Mesenchymal stem cell (in vitro differentiated cells and primary cell): Measurements from ENCODE around the gene KIAA1191.

Experiments used
- DNase-seq: peaks from one replicate; pipeline ENCODE4 v3.0.0-alpha.2; 2013
- H2AFZ ChIP-seq: one replicate; pipeline ENCODE4 v1.6.1; 2013; ENCODE audit warnings: low read depth, mild to moderate bottlenecking, control low read depth, inconsistent platforms, low read length, moderate library complexity
- H2AK5ac ChIP-seq: 2 replicates; pipeline ENCODE4 v1.6.1; 2013; ENCODE audit warnings: low read length, moderate library complexity, mild to moderate bottlenecking, inconsistent platforms; ENCODE audit not compliant: severe bottlenecking
- H2BK120ac ChIP-seq: one replicate; pipeline ENCODE4 v1.6.1; 2013; ENCODE audit warnings: low read depth, mild to moderate bottlenecking, inconsistent platforms, low read length, moderate library complexity
- H2BK12ac ChIP-seq, 2 experiments: one replicate each; pipeline ENCODE4 v1.6.1; 2013; ENCODE audit warnings: inconsistent platforms in 2 of 2, low read length in 2 of 2, mild to moderate bottlenecking in 2 of 2, moderate library complexity in 2 of 2, control low read depth in 1 of 2
- H2BK15ac ChIP-seq: one replicate; pipeline ENCODE4 v1.6.1; 2013; ENCODE audit warnings: mild to moderate bottlenecking, low read depth, inconsistent platforms; ENCODE audit not compliant: poor library complexity, severe bottlenecking
- H2BK5ac ChIP-seq: 2 replicates; pipeline ENCODE4 v1.6.1; 2013; ENCODE audit warnings: low read depth, mild to moderate bottlenecking, low read length, control low read depth, inconsistent platforms; ENCODE audit not compliant: poor library complexity, severe bottlenecking
- H3K14ac ChIP-seq, 2 experiments: one replicate each; pipeline ENCODE4 v1.6.1; 2013; ENCODE audit warnings: inconsistent platforms in 2 of 2, low read length in 2 of 2, control low read depth in 1 of 2, mild to moderate bottlenecking in 1 of 2, moderate library complexity in 1 of 2
- H3K18ac ChIP-seq, 2 experiments: one replicate each; pipeline ENCODE4 v1.6.1; 2013; ENCODE audit warnings: inconsistent platforms in 2 of 2, low read length in 2 of 2, control low read depth in 1 of 2, low read depth in 1 of 2, mild to moderate bottlenecking in 1 of 2
- H3K23ac ChIP-seq, 2 experiments: one replicate each; pipeline ENCODE4 v1.6.1; 2013; ENCODE audit warnings: inconsistent platforms in 2 of 2, low read length in 2 of 2, mild to moderate bottlenecking in 2 of 2, moderate library complexity in 2 of 2, control low read depth in 1 of 2
- H3K27ac ChIP-seq: 2 replicates; pipeline ENCODE4 v1.5.1; 2013; ENCODE audit warnings: mild to moderate bottlenecking, moderate library complexity, low read length, control low read depth, inconsistent platforms; ENCODE audit not compliant: poor library complexity, severe bottlenecking
- H3K27me3 ChIP-seq, 2 experiments: 2 replicates each; pipeline versions ENCODE4 v1.6.1 to v1.7.0; 2013; ENCODE audit warnings: low read length in 2 of 2, mild to moderate bottlenecking in 2 of 2, moderate library complexity in 2 of 2, control low read depth in 1 of 2, inconsistent platforms in 1 of 2; ENCODE audit not compliant: control insufficient read depth in 1 of 2, insufficient read depth in 1 of 2
- H3K36me3 ChIP-seq, 2 experiments: 2 replicates each; pipeline versions ENCODE4 v1.6.1 to v1.7.0; 2013; ENCODE audit warnings: low read length in 2 of 2, control low read depth in 1 of 2, inconsistent platforms in 1 of 2, low read depth in 1 of 2, mild to moderate bottlenecking in 1 of 2; ENCODE audit not compliant: insufficient read depth in 2 of 2, control insufficient read depth in 1 of 2
- H3K4ac ChIP-seq, 2 experiments: one replicate each; pipeline ENCODE4 v1.6.1; 2013; ENCODE audit warnings: inconsistent platforms in 2 of 2, low read length in 2 of 2, mild to moderate bottlenecking in 2 of 2, moderate library complexity in 2 of 2, control low read depth in 1 of 2, low read depth in 1 of 2
- H3K4me1 ChIP-seq: 2 replicates; pipeline ENCODE4 v1.6.1; 2013; ENCODE audit warnings: low read depth, low read length, control low read depth; ENCODE audit not compliant: control insufficient read depth, insufficient read depth
- H3K4me2 ChIP-seq: 2 replicates; pipeline ENCODE4 v1.6.1; 2013; ENCODE audit warnings: low read length, mild to moderate bottlenecking, inconsistent platforms; ENCODE audit not compliant: poor library complexity, severe bottlenecking
- H3K4me3 ChIP-seq, 2 experiments: 2 replicates each; pipeline versions ENCODE4 v1.5.1 to v1.7.0; 2013; ENCODE audit warnings: low read length in 2 of 2, mild to moderate bottlenecking in 2 of 2, control low read depth in 1 of 2, low read depth in 1 of 2; ENCODE audit not compliant: insufficient read depth in 1 of 2
- H3K79me1 ChIP-seq: replicated peaks from 2 replicates; pipeline ENCODE4 v1.6.1; 2013; ENCODE audit warnings: mild to moderate bottlenecking, control low read depth, low read length, inconsistent platforms; ENCODE audit not compliant: poor library complexity, severe bottlenecking
- H3K9ac ChIP-seq: 2 replicates; pipeline ENCODE4 v1.7.0; 2013; ENCODE audit warnings: mild to moderate bottlenecking, low read length, moderate library complexity
- H3K9me3 ChIP-seq: 2 replicates; pipeline ENCODE4 v1.7.0; 2013; ENCODE audit warnings: mild to moderate bottlenecking, low read length; ENCODE audit not compliant: control insufficient read depth
- H4K8ac ChIP-seq: one replicate; pipeline ENCODE4 v1.6.1; 2013; ENCODE audit warnings: inconsistent platforms, mild to moderate bottlenecking, low read length, moderate library complexity
- H4K91ac ChIP-seq: one replicate; pipeline ENCODE4 v1.6.1; 2013; ENCODE audit warnings: mild to moderate bottlenecking, low read length, inconsistent platforms
- WGBS: methylation state at CpG from one replicate; pipeline ENCODE4 v1.1.7; 2013; ENCODE audit warnings: mixed read lengths; 5-methylcytosine and 5-hydroxymethylcytosine counted together

Gene KIAA1191

DNA sequence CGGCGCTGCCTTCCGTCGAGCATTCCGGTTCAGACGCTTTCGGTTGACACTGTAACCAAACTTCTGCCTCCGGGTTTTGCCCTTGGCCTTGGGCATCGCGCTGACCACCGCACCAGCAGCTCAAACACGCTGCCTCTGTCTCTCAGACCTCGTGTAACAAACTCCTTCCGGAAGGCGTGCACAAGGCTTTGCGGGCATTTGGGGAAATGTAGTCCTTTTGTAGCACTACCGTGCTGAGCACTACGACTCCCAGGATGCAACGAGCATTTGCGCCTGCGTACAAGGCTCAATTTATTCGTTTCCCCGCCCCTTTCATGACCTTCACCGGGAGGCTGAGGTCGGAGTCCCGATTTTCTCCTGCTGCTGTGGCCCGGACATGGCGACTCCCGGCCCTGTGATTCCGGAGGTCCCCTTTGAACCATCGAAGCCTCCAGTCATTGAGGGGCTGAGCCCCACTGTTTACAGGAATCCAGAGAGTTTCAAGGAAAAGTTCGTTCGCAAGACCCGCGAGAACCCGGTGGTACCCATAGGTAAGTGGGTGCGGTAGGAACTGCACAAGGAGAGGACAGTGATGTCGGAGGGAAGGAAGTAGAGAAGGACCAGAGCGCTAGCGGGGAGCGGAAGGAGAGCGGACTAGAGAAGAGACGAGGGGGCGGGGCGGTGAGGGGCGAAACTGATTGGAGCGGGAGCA lies 27.0 kb upstream of the KIAA1191 start, which contains the start of the genes HIGD2A and NOP16:
HIGD2A (plus strand) TSS at position 308 of the 691 bp plus-strand sequence; CDS start at position 377, 69 bp downstream.
NOP16 (minus strand) TSS at position 155 of the 691 bp plus-strand sequence; CDS start at position 96, 59 bp downstream.
- peak; percentile 99 for DNase-seq
- Histone ChIP-seq H3K4me2 (peak within 1 kb of the TSS; percentile 86), H2BK12ac (peak within 1 kb of the TSS; percentile 1 to 11), H2BK5ac (peak within 1 kb of the TSS; percentile 79), H3K23ac (peak within 1 kb of the TSS in 1 of 2 experiments; percentile 87), H3K18ac (peak within 1 kb of the TSS; percentile 90 to 94), H2AK5ac (no peak within 1 kb of the TSS), H2BK15ac (peak within 1 kb of the TSS; percentile 68), H3K36me3 (peaks cover 54 to 63% of the 10 kb centered on the region in 2 experiments), H3K9ac (peak within 1 kb of the TSS; percentile 94), H2BK120ac (peak within 1 kb of the TSS; percentile 82), H3K4ac (peak within 1 kb of the TSS; percentile 77), H4K91ac (peak within 1 kb of the TSS; percentile 92), H3K9me3 (no peaks in the 10 kb centered on the region), H3K4me1 (peaks cover 5% of the 10 kb centered on the region), H4K8ac (peak within 1 kb of the TSS; percentile 95), H3K27ac (peak within 1 kb of the TSS; percentile 99), H3K79me1 (peaks cover 37% of the 10 kb centered on the region), H2AFZ (peak within 1 kb of the TSS; percentile 83), H3K14ac (peak within 1 kb of the TSS in 1 of 2 experiments; percentile 73), H3K4me3 (peak within 1 kb of the TSS; percentile 84 to 98), H3K27me3 (no peaks in the 10 kb centered on the region)
- under 1% methylated on average over 47 of the region's 47 CpGs for WGBS

DNA sequence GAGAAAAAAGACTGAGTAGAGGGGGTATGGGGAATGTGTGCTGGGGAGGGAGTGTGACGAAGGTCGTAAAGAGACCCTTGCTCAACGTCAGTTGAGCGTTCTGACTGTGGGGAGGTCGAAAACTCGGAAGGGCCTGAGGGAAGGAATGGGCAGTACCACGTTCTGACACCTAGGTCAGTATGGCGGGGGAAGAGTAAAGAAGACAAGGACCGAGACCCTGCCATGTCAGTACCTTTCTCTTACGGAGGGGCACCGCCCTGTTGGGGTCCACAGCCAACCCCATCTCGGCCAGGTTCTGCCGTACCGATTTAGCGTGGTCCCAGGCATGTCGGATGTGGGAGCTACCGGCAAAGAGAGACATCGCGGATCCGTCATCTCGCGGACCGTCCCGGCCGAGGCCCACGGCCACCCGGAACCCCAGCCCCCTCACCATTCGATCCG lies 26.5 kb upstream of the KIAA1191 start:
- Histone ChIP-seq H3K27ac (peak overlapping the region; percentile 16), H2BK15ac (no peak overlapping the region), H3K18ac (peak overlapping the region in 1 of 2 experiments; percentile 22), H3K4me3 (peak overlapping the region; percentile 67 to 98), H4K8ac (peak overlapping the region; percentile 2), H3K4me1 (peaks cover 5% of the 10 kb centered on the region), H3K9me3 (no peaks in the 10 kb centered on the region), H3K36me3 (peaks cover 54 to 63% of the 10 kb centered on the region in 2 experiments), H3K27me3 (no peaks in the 10 kb centered on the region), H3K79me1 (peaks cover 42% of the 10 kb centered on the region), H3K4ac (peak overlapping the region in 1 of 2 experiments; percentile 33), H2AFZ (peak overlapping the region; percentile 83), H4K91ac (no peak overlapping the region), H3K4me2 (peak overlapping the region; percentile 86), H3K14ac (peak overlapping the region in 1 of 2 experiments; percentile 50), H3K23ac (peak overlapping the region in 1 of 2 experiments; percentile 2), H2AK5ac (no peak overlapping the region), H2BK5ac (no peak overlapping the region), H2BK120ac (no peak overlapping the region), H3K9ac (peak overlapping the region; percentile 94), H2BK12ac (peak overlapping the region in 1 of 2 experiments; percentile 1)
- under 1% methylated on average over 29 of the region's 29 CpGs for WGBS
- peak; percentile 62 for DNase-seq

DNA sequence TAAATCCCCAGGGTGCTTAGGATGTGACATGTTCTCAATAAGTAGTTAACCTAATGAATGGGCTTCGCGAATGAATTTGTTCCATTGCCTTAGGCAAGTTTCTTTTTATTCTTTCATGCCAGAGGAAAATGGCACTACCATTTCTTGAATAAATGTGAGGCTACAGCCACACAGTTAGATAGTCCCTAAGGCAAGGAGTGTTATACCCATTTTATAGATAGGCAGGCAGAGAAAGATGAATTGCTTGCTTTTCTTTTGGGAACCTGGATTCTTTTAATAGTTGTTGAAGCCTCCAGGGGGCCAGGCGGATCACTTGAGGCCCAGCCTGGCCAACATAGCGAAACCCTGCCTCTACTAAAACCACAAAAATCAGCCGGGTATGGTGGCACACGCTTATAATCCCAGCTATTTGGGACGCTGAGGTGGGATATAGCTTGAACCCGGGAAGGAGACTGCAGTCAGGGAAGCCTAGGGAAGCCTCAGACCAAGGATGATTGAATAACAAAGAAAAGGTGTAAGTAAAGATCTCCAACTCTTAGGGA lies 25.9 kb upstream of the KIAA1191 start:
- H3K9ac ChIP-seq: peak overlapping the region; percentile 94
- no peaks in the 10 kb centered on the region for H3K27me3 ChIP-seq
- H4K91ac ChIP-seq: no peak overlapping the region
- H3K27ac ChIP-seq: no peak overlapping the region
- no peak overlapping the region for H3K18ac ChIP-seq
- no peak overlapping the region for H2AFZ ChIP-seq
- H3K4me2 ChIP-seq: peak overlapping the region; percentile 86
- WGBS: 32% methylated on average over 6 of the region's 8 CpGs
- H2BK15ac ChIP-seq: no peak overlapping the region
- H3K9me3 ChIP-seq: no peaks in the 10 kb centered on the region
- no peak overlapping the region for H2BK120ac ChIP-seq
- peaks cover 5% of the 10 kb centered on the region for H3K4me1 ChIP-seq
- no peak overlapping the region for H3K4ac ChIP-seq
- peaks cover 53 to 63% of the 10 kb centered on the region in 2 experiments for H3K36me3 ChIP-seq
- no peak overlapping the region for H3K14ac ChIP-seq
- peaks cover 46% of the 10 kb centered on the region for H3K79me1 ChIP-seq
- peak; percentile 18 for DNase-seq
- peak overlapping the region; percentile 35 to 98 for H3K4me3 ChIP-seq
- no peak overlapping the region for H4K8ac ChIP-seq
- no peak overlapping the region for H2BK5ac ChIP-seq
- no peak overlapping the region for H2BK12ac ChIP-seq
- no peak overlapping the region for H3K23ac ChIP-seq
- H2AK5ac ChIP-seq: no peak overlapping the region

DNA sequence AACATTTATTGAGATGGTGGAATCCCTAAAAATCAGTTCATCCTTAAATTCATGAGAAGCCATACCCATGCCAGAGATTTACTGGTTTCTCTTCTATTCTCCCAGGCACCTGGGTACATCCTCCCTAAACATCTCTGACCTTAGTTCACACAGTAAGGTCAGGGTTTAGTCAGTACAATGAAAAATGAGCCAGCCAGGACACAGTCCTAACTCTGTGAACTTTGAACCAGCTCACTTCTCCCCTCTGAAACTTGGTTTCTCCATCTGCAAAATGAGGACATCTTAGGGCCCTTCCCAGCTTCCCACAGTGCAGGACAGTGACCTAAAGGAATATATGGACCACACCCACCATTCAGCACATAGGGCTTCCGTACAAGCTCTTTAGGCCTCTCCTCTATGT lies 24.9 kb upstream of the KIAA1191 start:
- no peak overlapping the region for H4K91ac ChIP-seq
- H3K79me1 ChIP-seq: peaks cover 44% of the 10 kb centered on the region
- H3K18ac ChIP-seq: no peak overlapping the region
- peaks cover 52 to 63% of the 10 kb centered on the region in 2 experiments for H3K36me3 ChIP-seq
- no peaks in the 10 kb centered on the region for H3K27me3 ChIP-seq
- DNase-seq: no peak
- H2BK15ac ChIP-seq: no peak overlapping the region
- peaks cover 5% of the 10 kb centered on the region for H3K4me1 ChIP-seq
- peak overlapping the region in 1 of 2 experiments; percentile 14 for H3K23ac ChIP-seq
- H2AK5ac ChIP-seq: no peak overlapping the region
- H2BK120ac ChIP-seq: no peak overlapping the region
- H3K9ac ChIP-seq: peak overlapping the region; percentile 94
- no peak overlapping the region for H3K4ac ChIP-seq
- WGBS: no CpG with 5 or more reads among the region's 1 CpG
- H3K14ac ChIP-seq: no peak overlapping the region
- H3K9me3 ChIP-seq: no peaks in the 10 kb centered on the region
- no peak overlapping the region for H3K4me2 ChIP-seq
- H2BK12ac ChIP-seq: no peak overlapping the region
- H3K4me3 ChIP-seq: peak overlapping the region in 1 of 2 experiments; percentile 98
- no peak overlapping the region for H3K27ac ChIP-seq
- H2BK5ac ChIP-seq: no peak overlapping the region
- no peak overlapping the region for H4K8ac ChIP-seq
- no peak overlapping the region for H2AFZ ChIP-seq
